CD4-positive, alpha-beta memory T cell (primary cell): ENCODE data around the gene SNX15. TPM values are rescaled to one million over a fixed set of nuclear protein-coding genes. Genes with fewer than 3 reads are reported as not detected.
"Not testable (repeated sequence)": the region's sequence is repeated elsewhere in the genome, so short reads cannot be mapped to it uniquely, and the experiment has no call there.

Source experiments
- CTCF ChIA-PET: fragments of 350-600 bp; sonication (Branson Sonifier 250); formaldehyde crosslinking; loops from one replicate; lab custom pipeline; 2021; ENCODE audit warnings: inconsistent platforms; ENCODE audit not compliant: partially characterized antibody; lab: Charles Lee
- POLR2A ChIA-PET: fragments of 350-600 bp; sonication (Branson Sonifier 250); formaldehyde crosslinking; loops from one replicate; lab custom pipeline; 2021; ENCODE audit not compliant: partially characterized antibody; lab: Charles Lee
- DNase-seq, 5 donors: peaks; one replicate each; pipeline versions ENCODE4 v3.0.0 to v3.0.0-alpha.2; 2020 to 2022; ENCODE audit warnings: mixed read lengths in 1 of 5
- H3K27ac ChIP-seq: one replicate; pipeline ENCODE4 v1.7.0; 2013; ENCODE audit warnings: low read depth, low read length
- H3K27me3 ChIP-seq: 2 replicates; pipeline ENCODE4 v1.7.0; 2013; ENCODE audit warnings: mild to moderate bottlenecking, low read length, moderate library complexity; ENCODE audit not compliant: insufficient read depth
- H3K36me3 ChIP-seq: 2 replicates; pipeline ENCODE4 v1.7.0; 2013; ENCODE audit warnings: mild to moderate bottlenecking, low read length, moderate library complexity; ENCODE audit not compliant: insufficient read depth
- H3K4me1 ChIP-seq: 2 replicates; pipeline ENCODE4 v1.7.0; 2013; ENCODE audit warnings: mild to moderate bottlenecking, low read length, moderate library complexity; ENCODE audit not compliant: insufficient read depth
- H3K4me3 ChIP-seq, 2 donors: one replicate each; pipeline ENCODE4 v1.7.0; 2013; ENCODE audit warnings: low read length in 2 of 2, mild to moderate bottlenecking in 1 of 2
- H3K9me3 ChIP-seq, 2 donors: one replicate each; pipeline ENCODE4 v1.7.0; 2013; ENCODE audit warnings: low read length in 2 of 2, control low read depth in 1 of 2; ENCODE audit not compliant: control insufficient read depth in 1 of 2
- H3K27ac Mint-ChIP-seq, 7 donors: one replicate each; pipeline ENCODE4 v1.8.0; 2020 to 2021; ENCODE audit warnings: mixed read lengths in 7 of 7, mild to moderate bottlenecking in 6 of 7, inconsistent platforms in 3 of 7, moderate library complexity in 3 of 7
- H3K27me3 Mint-ChIP-seq, 2 donors: one replicate each; pipeline ENCODE4 v1.8.0; 2020 to 2021; ENCODE audit warnings: mixed read lengths in 2 of 2
- H3K36me3 Mint-ChIP-seq, 2 donors: one replicate each; pipeline ENCODE4 v1.8.0; 2020 to 2021; ENCODE audit warnings: mixed read lengths in 2 of 2, inconsistent platforms in 1 of 2, mild to moderate bottlenecking in 1 of 2
- H3K4me1 Mint-ChIP-seq, 4 donors: one replicate each; pipeline ENCODE4 v1.8.0; 2020 to 2021; ENCODE audit warnings: mixed read lengths in 4 of 4, mild to moderate bottlenecking in 1 of 4
- H3K4me3 Mint-ChIP-seq, 8 donors: one replicate each; pipeline ENCODE4 v1.8.0; 2020 to 2021; ENCODE audit warnings: mixed read lengths in 8 of 8, mild to moderate bottlenecking in 7 of 8, moderate library complexity in 6 of 8, inconsistent platforms in 3 of 8
- H3K9me3 Mint-ChIP-seq, 8 donors: one replicate each; pipeline ENCODE4 v1.8.0; 2020 to 2021; ENCODE audit warnings: mixed read lengths in 8 of 8, mild to moderate bottlenecking in 5 of 8, inconsistent platforms in 3 of 8, moderate library complexity in 1 of 8
- intact Hi-C: fragments of 100-400 bp; cut with micrococcal nuclease; formaldehyde crosslinking; loops from one replicate; pipeline ENCODE4 v1.15.1; 2023
- polyA plus RNA-seq, 2 donors: library from polyadenylated mRNA; unstranded; fragments of 300-500 nt; fragmentation: Illumina TruSeq; gene quantifications; one replicate each; pipeline ENCODE4 v1.2.3, GENCODE V29; 2021
- total RNA-seq, 2 experiments: library from RNA; stranded (reverse); gene quantifications; one replicate each; pipeline ENCODE4 v1.2.3, GENCODE V29; 2021

The SNX15 gene
- total RNA-seq = 10 to 100 TPM; 24.5 to 26.7 TPM
- 10 to 100 TPM; 19.8 to 23.2 TPM for polyA plus RNA-seq

GRCh38 chr11:65027213-65028067 lies at the start of gene SNX15:
TSS of gene SNX15 (plus strand) at chr11:65027439. CDS start at chr11:65027538, 99 bp downstream.
- Mint-ChIP-seq H3K27me3 (no peaks in the 10 kb centered on the region), H3K36me3 (peaks cover 0 to 10% of the 10 kb centered on the region in 2 donors), H3K9me3 (no peaks in the 10 kb centered on the region), H3K27ac (peak within 1 kb of the TSS; percentile 88 to 96 (median 91)), H3K4me1 (peaks cover 9 to 30% (median 17%) of the 10 kb centered on the region in 4 donors), H3K4me3 (peak within 1 kb of the TSS; percentile 69 to 88 (median 81))
- Histone ChIP-seq H3K9me3 (no peaks in the 10 kb centered on the region), H3K4me1 (peaks cover 19% of the 10 kb centered on the region), H3K27me3 (no peaks in the 10 kb centered on the region), H3K4me3 (peak within 1 kb of the TSS in 1 of 2 donors; percentile 52), H3K36me3 (peaks cover 9% of the 10 kb centered on the region), H3K27ac (peak within 1 kb of the TSS; percentile 61)
- CTCF ChIA-PET = interaction anchor here (0.8 to 10.2 kb wide), 7 partner anchors 13 to 83 kb away, joined by 3 to 65 read pairs (median 3); partner anchors contain the start of genes ARL2, MAJIN and SAC3D1
- POLR2A ChIA-PET = interaction anchor here (0.8 to 3.9 kb wide), 15 partner anchors 9 to 283 kb away, joined by 3 to 42 read pairs (median 4); partner anchors contain the start of genes ARL2, CAPN1, FAU and MAP4K2
- peak; percentile 94 to 96 (median 95) for DNase-seq
- intact Hi-C loops = loop anchor here (1.0 to 5.0 kb wide), 8 partner anchors 13 to 545 kb away; partner anchors contain the start of genes ARL2, ATG2A, CDCA5 and FAM89B

DNA sequence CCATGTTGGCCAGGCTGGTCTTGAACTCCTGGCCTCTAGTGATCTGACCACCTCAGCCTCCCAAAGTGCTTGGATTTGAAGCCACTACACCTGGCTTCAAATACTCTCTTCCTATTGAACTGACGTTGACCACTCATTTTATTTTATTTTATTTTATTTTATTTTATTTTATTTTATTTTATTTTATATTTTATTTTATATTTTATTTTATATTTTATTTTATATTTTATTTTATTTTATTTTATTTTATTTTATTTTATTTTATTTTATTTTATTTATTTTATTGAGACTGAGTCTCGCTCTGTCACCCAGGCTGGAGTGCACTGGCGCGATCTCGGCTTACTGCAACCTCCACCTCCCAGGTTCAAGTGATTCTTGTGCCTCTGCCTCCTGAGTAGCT lies 43.9 kb upstream of the SNX15 start:
- H3K9me3 Mint-ChIP-seq, H3K27ac ChIP-seq, H3K36me3 ChIP-seq, H3K4me3 Mint-ChIP-seq, H3K27me3 Mint-ChIP-seq, POLR2A ChIA-PET, H3K9me3 ChIP-seq, intact Hi-C loops, H3K36me3 Mint-ChIP-seq, DNase-seq, H3K4me1 Mint-ChIP-seq, H3K27ac Mint-ChIP-seq, H3K27me3 ChIP-seq, H3K4me1 ChIP-seq, H3K4me3 ChIP-seq: not testable (repeated sequence)
- CTCF ChIA-PET = interaction anchor here (0.6 kb wide), 1 partner anchor 1003 kb away, joined by 3 read pairs; no protein-coding TSS in a partner anchor

DNA sequence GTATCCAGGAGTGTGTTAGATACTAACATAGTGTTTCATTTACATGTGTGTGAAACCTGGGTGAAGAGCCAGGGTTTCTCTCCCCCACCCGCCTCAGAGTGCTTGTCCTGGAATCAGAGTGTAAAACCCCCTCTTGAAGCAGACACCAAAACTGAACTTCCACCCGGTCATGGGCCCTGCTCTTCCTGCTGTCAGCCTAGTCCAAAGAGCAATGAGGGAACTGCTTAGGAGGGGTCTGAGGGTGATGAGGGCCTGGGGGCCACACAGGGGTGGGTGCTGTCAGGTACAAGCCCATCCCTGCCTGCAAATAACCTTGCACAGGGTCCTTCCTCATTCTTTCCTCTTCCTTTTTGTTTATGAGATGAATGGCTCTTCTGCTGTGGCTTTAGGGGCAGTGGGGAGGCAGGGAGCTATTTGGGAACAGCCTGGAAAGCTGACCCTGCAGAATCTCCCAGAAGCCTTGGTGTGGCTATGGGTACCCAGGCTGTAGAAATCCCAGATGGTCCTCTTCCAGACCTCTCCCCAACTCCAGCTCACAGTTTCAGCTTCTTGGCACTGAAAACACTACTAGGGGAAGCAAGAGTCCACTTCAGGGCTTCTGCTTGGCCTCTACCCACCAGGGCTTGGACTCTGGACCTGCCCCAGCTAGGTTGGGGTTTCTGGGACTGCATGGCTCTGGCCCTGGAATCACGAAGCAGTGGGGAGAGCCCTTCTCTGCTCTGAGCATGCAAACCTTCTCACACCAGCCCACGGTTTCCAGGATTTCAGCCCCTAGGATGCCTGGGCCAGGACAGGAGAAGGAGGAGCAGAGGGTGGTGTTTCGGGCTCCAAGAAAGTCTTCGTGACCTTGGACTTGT lies 39.0 kb upstream of the SNX15 start:
- intact Hi-C loops = no loop called here
- no peak for DNase-seq
- Mint-ChIP-seq H3K27me3 (peaks cover 1 to 2% of the 10 kb centered on the region in 2 donors), H3K36me3 (no peaks in the 10 kb centered on the region), H3K4me1 (peaks cover 8 to 25% (median 16%) of the 10 kb centered on the region in 4 donors), H3K27ac (peak overlapping the region in 2 of 7 donors; percentile 4 to 17), H3K9me3 (no peaks in the 10 kb centered on the region), H3K4me3 (no peak overlapping the region)
- no peaks in the 10 kb centered on the region for H3K27me3 ChIP-seq
- CTCF ChIA-PET = no interaction called here
- no peaks in the 10 kb centered on the region for H3K36me3 ChIP-seq
- POLR2A ChIA-PET = no interaction called here
- H3K4me1 ChIP-seq = peaks cover 16% of the 10 kb centered on the region
- H3K4me3 ChIP-seq = no peak overlapping the region
- H3K9me3 ChIP-seq = no peaks in the 10 kb centered on the region
- H3K27ac ChIP-seq = no peak overlapping the region

DNA sequence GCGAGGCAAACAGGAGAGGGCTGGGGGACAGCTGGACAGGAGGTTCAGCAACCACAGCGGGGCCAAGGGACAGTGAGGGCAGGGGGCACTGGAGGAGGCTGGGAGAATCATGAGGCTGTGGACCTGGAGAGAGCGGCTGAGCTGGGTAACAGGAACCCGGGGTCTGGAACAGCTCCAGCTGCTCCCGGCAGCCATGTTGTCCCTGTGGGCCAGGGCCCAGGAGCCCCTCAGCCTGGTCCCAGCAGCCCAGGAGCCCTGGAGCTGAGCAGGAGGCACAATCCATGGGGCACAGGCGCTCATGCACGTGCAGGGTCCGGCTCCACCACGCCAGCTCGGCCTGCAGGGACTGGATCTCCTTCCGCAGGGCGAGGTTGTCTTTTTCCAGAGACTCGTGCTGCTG lies 37.8 kb upstream of the SNX15 start:
- no peaks in the 10 kb centered on the region for H3K9me3 ChIP-seq
- Mint-ChIP-seq H3K27me3 (peaks cover 1 to 2% of the 10 kb centered on the region in 2 donors), H3K4me3 (no peak overlapping the region), H3K36me3 (no peaks in the 10 kb centered on the region), H3K9me3 (no peaks in the 10 kb centered on the region), H3K27ac (peak overlapping the region in 1 of 7 donors; percentile 62), H3K4me1 (peaks cover 8 to 25% (median 16%) of the 10 kb centered on the region in 4 donors)
- intact Hi-C loops = no loop called here
- no peaks in the 10 kb centered on the region for H3K36me3 ChIP-seq
- no peak for DNase-seq
- no peaks in the 10 kb centered on the region for H3K27me3 ChIP-seq
- H3K4me1 ChIP-seq = peaks cover 16% of the 10 kb centered on the region
- H3K27ac ChIP-seq = no peak overlapping the region
- ChIA-PET POLR2A (no interaction called here), CTCF (no interaction called here)
- no peak overlapping the region for H3K4me3 ChIP-seq

DNA sequence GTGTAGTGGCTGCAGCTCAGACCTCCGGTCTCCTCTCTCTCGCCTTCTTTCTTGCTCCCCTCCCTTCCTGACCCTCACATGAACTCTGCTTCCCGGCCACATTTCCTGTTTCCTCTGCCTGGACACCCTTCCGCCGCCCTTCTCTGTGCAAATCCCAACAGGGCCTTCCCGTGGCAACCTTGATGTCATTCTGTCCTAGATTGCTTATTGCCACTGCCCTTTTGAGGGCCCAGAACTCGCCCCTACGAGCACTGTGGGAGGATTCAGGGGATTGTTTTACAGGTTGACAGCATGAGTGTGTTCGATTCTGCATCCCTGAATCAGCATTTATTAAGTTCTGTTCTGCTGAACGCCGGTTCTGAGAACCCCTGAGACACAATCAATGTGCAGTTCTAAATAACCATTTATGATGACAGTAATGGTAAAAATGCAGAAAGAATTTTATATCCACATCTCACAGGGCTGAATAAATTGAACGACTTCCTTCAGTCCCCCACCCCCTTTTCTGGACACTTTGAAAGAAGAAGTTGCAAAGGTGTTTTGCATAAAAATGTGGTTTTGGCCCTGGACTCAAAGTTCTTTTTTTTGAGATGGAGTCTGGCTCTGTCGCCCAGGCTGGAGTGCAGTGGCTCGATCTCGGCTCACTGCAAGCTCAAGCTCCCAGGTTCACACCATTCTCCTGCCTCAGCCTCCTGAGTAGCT lies 36.9 kb upstream of the SNX15 start:
- ChIA-PET POLR2A (no interaction called here), CTCF (no interaction called here)
- intact Hi-C loops = no loop called here
- Histone ChIP-seq H3K27me3 (no peaks in the 10 kb centered on the region), H3K9me3 (no peaks in the 10 kb centered on the region), H3K4me1 (peaks cover 16% of the 10 kb centered on the region), H3K36me3 (no peaks in the 10 kb centered on the region), H3K4me3 (no peak overlapping the region), H3K27ac (no peak overlapping the region)
- Mint-ChIP-seq H3K9me3 (no peaks in the 10 kb centered on the region), H3K4me3 (peak overlapping the region in 5 of 8 donors; percentile 30 to 74 (median 66)), H3K36me3 (no peaks in the 10 kb centered on the region), H3K27ac (peak overlapping the region in 5 of 7 donors; percentile 13 to 69 (median 47)), H3K27me3 (peaks cover 0 to 3% of the 10 kb centered on the region in 2 donors), H3K4me1 (peaks cover 8 to 25% (median 16%) of the 10 kb centered on the region in 4 donors)
- DNase-seq = no peak

DNA sequence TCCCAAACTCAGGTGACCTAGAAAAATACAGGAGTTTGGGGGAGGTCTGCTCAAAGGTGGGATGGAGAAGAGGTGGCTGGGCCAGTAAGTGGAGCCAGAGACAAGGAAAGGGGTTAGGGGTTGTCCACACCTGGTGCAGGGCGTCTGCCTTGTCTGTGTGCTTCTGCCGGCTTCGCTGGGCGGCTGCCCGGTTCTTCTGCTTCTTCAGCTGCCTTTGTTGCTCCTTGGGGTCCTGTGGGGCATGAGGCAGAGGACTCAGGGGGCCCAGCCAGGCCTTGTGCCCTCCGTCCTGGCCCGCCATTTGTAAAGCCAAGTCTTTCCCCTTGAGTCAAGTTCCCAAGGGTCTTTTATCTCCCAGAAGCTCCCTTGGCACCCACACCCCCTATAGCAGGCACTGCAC lies 32.9 kb upstream of the SNX15 start:
- H3K27ac Mint-ChIP-seq = peak overlapping the region in 1 of 7 donors; percentile 81
- POLR2A ChIA-PET = no interaction called here
- H3K27me3 Mint-ChIP-seq = peaks cover 0 to 1% of the 10 kb centered on the region in 2 donors
- intact Hi-C loops = no loop called here
- H3K4me3 ChIP-seq = no peak overlapping the region
- no peaks in the 10 kb centered on the region for H3K27me3 ChIP-seq
- H3K9me3 Mint-ChIP-seq = no peaks in the 10 kb centered on the region
- no peaks in the 10 kb centered on the region for H3K36me3 Mint-ChIP-seq
- H3K27ac ChIP-seq = no peak overlapping the region
- CTCF ChIA-PET = no interaction called here
- H3K9me3 ChIP-seq = no peaks in the 10 kb centered on the region
- no peaks in the 10 kb centered on the region for H3K36me3 ChIP-seq
- no peak overlapping the region for H3K4me3 Mint-ChIP-seq
- DNase-seq = no peak
- H3K4me1 ChIP-seq = peaks cover 26% of the 10 kb centered on the region
- peaks cover 17 to 32% (median 23%) of the 10 kb centered on the region in 4 donors for H3K4me1 Mint-ChIP-seq
